ENCODE results near the gene NCAM2. TPM values are rescaled to one million over a fixed set of nuclear protein-coding genes. Genes with fewer than 3 reads are reported as not detected.

NCAM2 gene
- total RNA-seq, 1 experiment from 2014 or later, result not detected

DNA sequence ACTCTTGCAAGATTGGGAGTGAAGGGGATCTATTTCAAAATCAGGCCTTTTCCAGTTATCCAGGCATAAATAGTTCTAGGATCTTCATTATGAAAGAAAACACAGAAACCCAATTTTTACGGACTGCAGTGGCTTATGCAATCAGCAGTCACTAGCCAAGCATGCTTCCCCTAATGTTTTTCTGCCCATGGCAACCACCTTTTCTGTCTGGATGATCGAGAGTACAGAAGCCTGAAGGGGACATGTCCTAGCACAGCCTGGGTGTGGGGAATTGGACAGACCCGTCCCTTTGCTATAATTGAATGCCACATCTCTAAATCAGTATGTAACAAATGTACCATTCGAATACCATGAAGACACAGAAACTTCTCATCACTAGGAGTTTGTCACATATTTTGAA is 29.8 kb upstream of the NCAM2 start:
- peaks cover 16 to 35% of the 10 kb centered on the region in 2 experiments; a peak in 3 of 4 replicates for H3K9me3 ChIP-seq (ENCODE audit: control insufficient read depth in 1 of 2, insufficient read depth in 1 of 2, low read depth in 1 of 2, low read length in 2 of 2)
- POLR2A ChIA-PET, result no interaction called here

DNA sequence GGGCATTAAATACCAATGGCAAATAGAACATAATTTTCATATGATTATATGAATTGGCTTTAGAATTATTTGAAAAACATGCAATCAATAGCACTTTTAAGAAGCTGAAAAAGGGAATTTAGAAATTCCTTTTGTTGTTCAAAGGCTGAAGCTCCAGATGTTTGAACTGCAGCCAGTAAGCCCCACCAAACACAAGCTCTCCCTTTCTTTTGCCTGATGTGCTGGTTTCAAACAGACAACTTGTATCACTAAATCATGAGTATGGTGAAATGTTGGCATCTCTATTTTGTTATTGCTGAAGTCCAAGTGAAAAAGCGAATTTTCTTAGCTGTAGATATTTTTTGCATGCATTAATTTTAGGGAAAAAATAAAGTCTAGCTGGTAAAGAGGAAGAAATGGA is 27.5 kb upstream of the NCAM2 start:
- no peak overlapping the region for H3K27ac ChIP-seq (ENCODE audit: low read depth, low read length)

More for the DNA sequence above, 29.8 kb upstream of the NCAM2 start:
- no peak overlapping the region for H3K27ac ChIP-seq (ENCODE audit: low read depth, low read length)
- intact Hi-C loops (cut with micrococcal nuclease), result no loop called here
- no peak overlapping the region for H3K4me3 ChIP-seq (replicated peaks in 1 of 2; ENCODE audit: low read depth in 1 of 2, low read length in 2 of 2)
- ChIA-PET RAD21 (ENCODE audit: low non-redundant PET in 1 of 2, low total read pairs in 2 of 2, uncharacterized antibody in 2 of 2, unreplicated experiment in 2 of 2) (no interaction called here), CTCF (no interaction called here)
- no peak for DNase-seq (ENCODE audit: low read depth, low spot score)
- no peaks in the 10 kb centered on the region for H3K27me3 ChIP-seq (ENCODE audit: insufficient read depth, low read length)
- H3K36me3 ChIP-seq (ENCODE audit: control insufficient read depth in 1 of 2, insufficient read depth in 2 of 2, low read length in 2 of 2), result no peaks in the 10 kb centered on the region
- H3K4me1 ChIP-seq (ENCODE audit: control insufficient read depth in 1 of 2, insufficient read depth in 2 of 2, low read length in 2 of 2), result no peaks in the 10 kb centered on the region
- H4K20me1 ChIP-seq (ENCODE audit: insufficient read depth), result no peaks in the 10 kb centered on the region
- TF ChIP-seq, protein P1, sequence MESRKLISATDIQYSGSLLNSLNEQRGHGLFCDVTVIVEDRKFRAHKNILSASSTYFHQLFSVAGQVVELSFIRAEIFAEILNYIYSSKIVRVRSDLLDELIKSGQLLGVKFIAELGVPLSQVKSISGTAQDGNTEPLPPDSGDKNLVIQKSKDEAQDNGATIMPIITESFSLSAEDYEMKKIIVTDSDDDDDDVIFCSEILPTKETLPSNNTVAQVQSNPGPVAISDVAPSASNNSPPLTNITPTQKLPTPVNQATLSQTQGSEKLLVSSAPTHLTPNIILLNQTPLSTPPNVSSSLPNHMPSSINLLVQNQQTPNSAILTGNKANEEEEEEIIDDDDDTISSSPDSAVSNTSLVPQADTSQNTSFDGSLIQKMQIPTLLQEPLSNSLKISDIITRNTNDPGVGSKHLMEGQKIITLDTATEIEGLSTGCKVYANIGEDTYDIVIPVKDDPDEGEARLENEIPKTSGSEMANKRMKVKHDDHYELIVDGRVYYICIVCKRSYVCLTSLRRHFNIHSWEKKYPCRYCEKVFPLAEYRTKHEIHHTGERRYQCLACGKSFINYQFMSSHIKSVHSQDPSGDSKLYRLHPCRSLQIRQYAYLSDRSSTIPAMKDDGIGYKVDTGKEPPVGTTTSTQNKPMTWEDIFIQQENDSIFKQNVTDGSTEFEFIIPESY (IDR thresholded peaks at IDR 0.05; ENCODE audit: extremely low read depth, insufficient replicate concordance, low read length), result no peak
- TF ChIP-seq ELF1 (IDR thresholded peaks at IDR 0.05; ENCODE audit: borderline replicate concordance, low read depth) (no peak), RAD21 (IDR thresholded peaks at IDR 0.05; ENCODE audit: low read depth) (no peak), JUND (IDR thresholded peaks at IDR 0.05) (no peak), ZFX (IDR thresholded peaks at IDR 0.05) (no peak)
- TF ChIP-seq, protein P2, sequence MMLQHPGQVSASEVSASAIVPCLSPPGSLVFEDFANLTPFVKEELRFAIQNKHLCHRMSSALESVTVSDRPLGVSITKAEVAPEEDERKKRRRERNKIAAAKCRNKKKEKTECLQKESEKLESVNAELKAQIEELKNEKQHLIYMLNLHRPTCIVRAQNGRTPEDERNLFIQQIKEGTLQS (IDR thresholded peaks at IDR 0.05), result no peak
- no peak overlapping the region for H2AFZ ChIP-seq (ENCODE audit: low read depth, low read length, poor library complexity, severe bottlenecking)
- no peaks in the 10 kb centered on the region for H3K9me2 ChIP-seq (ENCODE audit: insufficient read depth)
- ATAC-seq, result no peak
- no peak overlapping the region for H3K9ac ChIP-seq (ENCODE audit: low read length)
- no peak overlapping the region for H3K4me2 ChIP-seq (ENCODE audit: low read length)
- no TSS peak for BruUV-seq (replicated peaks)
- H3K79me2 ChIP-seq (ENCODE audit: insufficient read depth, low read length), result no peaks in the 10 kb centered on the region

More for the DNA sequence above, 27.5 kb upstream of the NCAM2 start:
- no peak for DNase-seq (ENCODE audit: low read depth, low spot score)
- peaks cover 15 to 38% of the 10 kb centered on the region in 2 experiments; a peak in 3 of 4 replicates for H3K9me3 ChIP-seq (ENCODE audit: control insufficient read depth in 1 of 2, insufficient read depth in 1 of 2, low read depth in 1 of 2, low read length in 2 of 2)
- no peaks in the 10 kb centered on the region for H3K27me3 ChIP-seq (ENCODE audit: insufficient read depth, low read length)
- no TSS peak for BruUV-seq (replicated peaks)
- no peaks in the 10 kb centered on the region for H4K20me1 ChIP-seq (ENCODE audit: insufficient read depth)
- ChIA-PET CTCF (no interaction called here), RAD21 (ENCODE audit: low non-redundant PET in 1 of 2, low total read pairs in 2 of 2, uncharacterized antibody in 2 of 2, unreplicated experiment in 2 of 2) (no interaction called here), POLR2A (no interaction called here)
- intact Hi-C loops (cut with micrococcal nuclease), result no loop called here
- no peaks in the 10 kb centered on the region for H3K79me2 ChIP-seq (ENCODE audit: insufficient read depth, low read length)
- no peak overlapping the region for H3K9ac ChIP-seq (ENCODE audit: low read length)
- no peak overlapping the region for H2AFZ ChIP-seq (ENCODE audit: low read depth, low read length, poor library complexity, severe bottlenecking)
- H3K36me3 ChIP-seq (ENCODE audit: control insufficient read depth in 1 of 2, insufficient read depth in 2 of 2, low read length in 2 of 2), result no peaks in the 10 kb centered on the region
- no peaks in the 10 kb centered on the region for H3K4me1 ChIP-seq (ENCODE audit: control insufficient read depth in 1 of 2, insufficient read depth in 2 of 2, low read length in 2 of 2)
- H3K4me2 ChIP-seq (ENCODE audit: low read length), result no peak overlapping the region
- no peak overlapping the region for H3K4me3 ChIP-seq (replicated peaks in 1 of 2; ENCODE audit: low read depth in 1 of 2, low read length in 2 of 2)
- TF ChIP-seq, protein P3, sequence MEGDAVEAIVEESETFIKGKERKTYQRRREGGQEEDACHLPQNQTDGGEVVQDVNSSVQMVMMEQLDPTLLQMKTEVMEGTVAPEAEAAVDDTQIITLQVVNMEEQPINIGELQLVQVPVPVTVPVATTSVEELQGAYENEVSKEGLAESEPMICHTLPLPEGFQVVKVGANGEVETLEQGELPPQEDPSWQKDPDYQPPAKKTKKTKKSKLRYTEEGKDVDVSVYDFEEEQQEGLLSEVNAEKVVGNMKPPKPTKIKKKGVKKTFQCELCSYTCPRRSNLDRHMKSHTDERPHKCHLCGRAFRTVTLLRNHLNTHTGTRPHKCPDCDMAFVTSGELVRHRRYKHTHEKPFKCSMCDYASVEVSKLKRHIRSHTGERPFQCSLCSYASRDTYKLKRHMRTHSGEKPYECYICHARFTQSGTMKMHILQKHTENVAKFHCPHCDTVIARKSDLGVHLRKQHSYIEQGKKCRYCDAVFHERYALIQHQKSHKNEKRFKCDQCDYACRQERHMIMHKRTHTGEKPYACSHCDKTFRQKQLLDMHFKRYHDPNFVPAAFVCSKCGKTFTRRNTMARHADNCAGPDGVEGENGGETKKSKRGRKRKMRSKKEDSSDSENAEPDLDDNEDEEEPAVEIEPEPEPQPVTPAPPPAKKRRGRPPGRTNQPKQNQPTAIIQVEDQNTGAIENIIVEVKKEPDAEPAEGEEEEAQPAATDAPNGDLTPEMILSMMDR (IDR thresholded peaks at IDR 0.05 in 2 of 3, conservative IDR thresholded peaks at IDR 0.05 in 1 of 3; ENCODE audit: borderline replicate concordance in 1 of 3, insufficient read depth in 1 of 3, low read depth in 2 of 3, low read length in 2 of 3), result no peak
- TF ChIP-seq SRF (IDR thresholded peaks at IDR 0.05; ENCODE audit: low read depth) (no peak), EGR1 (IDR thresholded peaks at IDR 0.05; ENCODE audit: low read depth) (no peak), FOSL1 (IDR thresholded peaks at IDR 0.05; ENCODE audit: low read depth) (no peak), RAD21 (IDR thresholded peaks at IDR 0.05; ENCODE audit: low read depth) (no peak), POLR2AphosphoS5 (IDR thresholded peaks at IDR 0.05; ENCODE audit: low read depth, low read length) (no peak)
- no peak for ATAC-seq
- no peaks in the 10 kb centered on the region for H3K9me2 ChIP-seq (ENCODE audit: insufficient read depth)

Measured in HCT116 (cell line).